B cell (primary cell): ENCODE measurements around the gene PARD3. TPM values are rescaled to one million over a fixed set of nuclear protein-coding genes. Genes with fewer than 3 reads are reported as not detected.

ENCODE experiments used
- ATAC-seq: fragments of 200-7000 bp; cut with Tn5 transposase; one replicate; pipeline ENCODE4 v1.10.0; 2021; ENCODE audit warnings: low read depth, mild to moderate bottlenecking, moderate number of reproducible peaks, moderate library complexity
- CTCF ChIA-PET: fragments of 350-600 bp; sonication (Branson Sonifier 250); formaldehyde crosslinking; loops from one replicate; lab custom pipeline; 2021; ENCODE audit warnings: antibody characterized with exemption, inconsistent platforms; lab: Charles Lee
- POLR2A ChIA-PET: fragments of 350-600 bp; sonication (Branson Sonifier 250); formaldehyde crosslinking; loops from one replicate; lab custom pipeline; 2021; ENCODE audit warnings: antibody characterized with exemption; lab: Charles Lee
- DNase-seq: peaks from one replicate; pipeline ENCODE4 v3.0.0; 2013
- H2AFZ ChIP-seq: 2 replicates; pipeline ENCODE4 v1.6.1; 2012; ENCODE audit warnings: mild to moderate bottlenecking, low read depth, low read length; ENCODE audit not compliant: insufficient read depth, poor library complexity, severe bottlenecking
- H3K27ac ChIP-seq, 2 donors: 1 replicate in 1 of 2; 2 replicates in 1 of 2; pipeline ENCODE4 v1.5.1; 2012 to 2013; ENCODE audit warnings: low read length in 2 of 2, mild to moderate bottlenecking in 2 of 2, moderate library complexity in 1 of 2
- H3K27me3 ChIP-seq, 4 experiments: fragments of 200-600 bp in 1 of 4; sonication (generic) in 1 of 4; replicated peaks in 1 of 4; 1 replicate in 2 of 4; 2 replicates in 2 of 4; pipeline versions ENCODE4 v1.6.1 to v1.7.0; 2013 to 2016; ENCODE audit warnings: low read length in 3 of 4, mild to moderate bottlenecking in 2 of 4, mixed read lengths in 1 of 4, moderate library complexity in 1 of 4; ENCODE audit not compliant: insufficient read depth in 4 of 4, control insufficient read depth in 3 of 4; ENCODE audit errors: control extremely low read depth in 1 of 4
- H3K36me3 ChIP-seq, 2 experiments: replicated peaks in 1 of 2; 1 replicate in 1 of 2; 2 replicates in 1 of 2; pipeline versions ENCODE4 v1.6.1 to v1.7.1; 2013; ENCODE audit warnings: low read length in 1 of 2; ENCODE audit not compliant: insufficient read depth in 2 of 2, control insufficient read depth in 1 of 2; ENCODE audit errors: control extremely low read depth in 1 of 2, extremely low read depth in 1 of 2
- H3K4me1 ChIP-seq, 2 donors: fragments of 200-600 bp in 1 of 2; sonication (generic) in 1 of 2; 1 replicate in 1 of 2; 2 replicates in 1 of 2; pipeline versions ENCODE4 v1.5.1 to v1.6.1; 2013 to 2017; ENCODE audit warnings: low read length in 2 of 2; ENCODE audit not compliant: control insufficient read depth in 2 of 2, insufficient read depth in 2 of 2
- H3K4me2 ChIP-seq: replicated peaks from 2 replicates; pipeline ENCODE3; 2012; ENCODE audit warnings: mild to moderate bottlenecking, low read depth, low read length; ENCODE audit not compliant: poor library complexity, severe bottlenecking
- H3K4me3 ChIP-seq, 5 experiments: fragments of 200-600 bp in 1 of 5; sonication (generic) in 1 of 5; 1 replicate in 3 of 5; 2 replicates in 2 of 5; pipeline versions ENCODE4 v1.5.1 to v1.7.0; 2011 to 2016; ENCODE audit warnings: low read length in 4 of 5, mild to moderate bottlenecking in 4 of 5, low read depth in 2 of 5, control low read depth in 1 of 5, moderate library complexity in 1 of 5; ENCODE audit not compliant: insufficient read depth in 1 of 5; ENCODE audit errors: control extremely low read depth in 1 of 5, extremely low read depth in 1 of 5
- H3K79me2 ChIP-seq: fragments of 200-600 bp; sonication (generic); one replicate; pipeline ENCODE4 v1.6.0; 2016; ENCODE audit warnings: low read length; ENCODE audit not compliant: control insufficient read depth, insufficient read depth
- H3K9ac ChIP-seq: fragments of 200-600 bp; sonication (generic); 2 replicates; pipeline ENCODE4 v1.6.1; 2017; ENCODE audit warnings: mild to moderate bottlenecking, low read length, moderate library complexity
- H3K9me3 ChIP-seq, 3 donors: one replicate each; pipeline versions ENCODE4 v1.6.1 to v1.7.1; 2013; ENCODE audit warnings: low read length in 2 of 3; ENCODE audit not compliant: control insufficient read depth in 2 of 3, insufficient read depth in 1 of 3; ENCODE audit errors: control extremely low read depth in 1 of 3
- H4K20me1 ChIP-seq: 2 replicates; pipeline ENCODE4 v1.6.0; 2012; ENCODE audit warnings: mild to moderate bottlenecking, low read length; ENCODE audit not compliant: insufficient read depth, control insufficient read depth, poor library complexity, severe bottlenecking
- H3K27ac Mint-ChIP-seq: one replicate; pipeline ENCODE4 v1.8.0; 2021; ENCODE audit warnings: mixed read lengths
- H3K27me3 Mint-ChIP-seq: one replicate; pipeline ENCODE4 v1.8.0; 2021; ENCODE audit warnings: mixed read lengths
- H3K4me1 Mint-ChIP-seq: one replicate; pipeline ENCODE4 v1.8.0; 2021; ENCODE audit warnings: mixed read lengths
- H3K4me3 Mint-ChIP-seq: one replicate; pipeline ENCODE4 v1.8.0; 2021; ENCODE audit warnings: mixed read lengths
- H3K9me3 Mint-ChIP-seq: one replicate; pipeline ENCODE4 v1.8.0; 2022; ENCODE audit warnings: mixed read lengths; ENCODE audit not compliant: insufficient read depth
- EZH2 ChIP-seq: IDR thresholded peaks from 2 replicates; pipeline ENCODE4 v1.6.1; 2012; ENCODE audit warnings: borderline replicate concordance, low read depth, mild to moderate bottlenecking, moderate library complexity, low read length; ENCODE audit not compliant: insufficient read depth, poor library complexity, severe bottlenecking
- WGBS: methylation state at CpG from one replicate; pipeline ENCODE4 v1.1.5; 2013; ENCODE audit warnings: missing lambda C conversion rate; ENCODE audit not compliant: insufficient coverage; 5-methylcytosine and 5-hydroxymethylcytosine counted together
- intact Hi-C: fragments of 100-400 bp; cut with micrococcal nuclease; formaldehyde crosslinking; loops from one replicate; pipeline ENCODE4 v1.10.0; 2022
- polyA plus RNA-seq: library from polyadenylated mRNA; depleted of rRNA; stranded (reverse); fragments of >200 nt; gene quantifications from 2 replicates; pipeline ENCODE4 v1.2.3, GENCODE V29; 2012
- total RNA-seq, 2 donors: library from RNA; stranded (reverse); fragments of 120-200 nt in 1 of 2; gene quantifications; 1 replicate in 1 of 2; 2 replicates in 1 of 2; pipeline versions ENCODE4 v1.2.3 to v1.2.4, GENCODE V29; 2013 to 2022
- TF ChIP-seq, protein P1 (sequence below): fragments of 200-600 bp; IDR thresholded peaks from one replicate; pipeline ENCODE4 v1.8.0; 2022; ENCODE audit warnings: antibody characterized with exemption, mild to moderate bottlenecking

The PARD3 gene
- total and polyA plus RNA-seq, 2 donors (not counting 1 experiment from before 2014, with no cell fraction given): not detected

GRCh38 chr10:34291466-34292193 lies 523.5 kb downstream of the PARD3 start:
- H3K36me3 ChIP-seq: no peaks in the 10 kb centered on the region
- no peak overlapping the region for H2AFZ ChIP-seq
- TF ChIP-seq EZH2: no peak
- TF ChIP-seq, protein P1, sequence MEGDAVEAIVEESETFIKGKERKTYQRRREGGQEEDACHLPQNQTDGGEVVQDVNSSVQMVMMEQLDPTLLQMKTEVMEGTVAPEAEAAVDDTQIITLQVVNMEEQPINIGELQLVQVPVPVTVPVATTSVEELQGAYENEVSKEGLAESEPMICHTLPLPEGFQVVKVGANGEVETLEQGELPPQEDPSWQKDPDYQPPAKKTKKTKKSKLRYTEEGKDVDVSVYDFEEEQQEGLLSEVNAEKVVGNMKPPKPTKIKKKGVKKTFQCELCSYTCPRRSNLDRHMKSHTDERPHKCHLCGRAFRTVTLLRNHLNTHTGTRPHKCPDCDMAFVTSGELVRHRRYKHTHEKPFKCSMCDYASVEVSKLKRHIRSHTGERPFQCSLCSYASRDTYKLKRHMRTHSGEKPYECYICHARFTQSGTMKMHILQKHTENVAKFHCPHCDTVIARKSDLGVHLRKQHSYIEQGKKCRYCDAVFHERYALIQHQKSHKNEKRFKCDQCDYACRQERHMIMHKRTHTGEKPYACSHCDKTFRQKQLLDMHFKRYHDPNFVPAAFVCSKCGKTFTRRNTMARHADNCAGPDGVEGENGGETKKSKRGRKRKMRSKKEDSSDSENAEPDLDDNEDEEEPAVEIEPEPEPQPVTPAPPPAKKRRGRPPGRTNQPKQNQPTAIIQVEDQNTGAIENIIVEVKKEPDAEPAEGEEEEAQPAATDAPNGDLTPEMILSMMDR: no peak
- H4K20me1 ChIP-seq: no peaks in the 10 kb centered on the region
- H3K9me3 Mint-ChIP-seq: no peaks in the 10 kb centered on the region
- no peaks in the 10 kb centered on the region for H3K4me1 Mint-ChIP-seq
- H3K4me3 ChIP-seq: no peak overlapping the region
- CTCF ChIA-PET: no interaction called here
- POLR2A ChIA-PET: no interaction called here
- DNase-seq (no peak), ATAC-seq (no peak)
- H3K27me3 ChIP-seq: no peaks in the 10 kb centered on the region
- no peaks in the 10 kb centered on the region for H3K9me3 ChIP-seq
- H3K4me1 ChIP-seq: no peaks in the 10 kb centered on the region
- intact Hi-C loops: no loop called here
- no peak overlapping the region for H3K4me2 ChIP-seq
- H3K79me2 ChIP-seq: no peaks in the 10 kb centered on the region
- no peak overlapping the region for H3K27ac Mint-ChIP-seq
- no peak overlapping the region for H3K27ac ChIP-seq
- no peak overlapping the region for H3K4me3 Mint-ChIP-seq
- no peaks in the 10 kb centered on the region for H3K27me3 Mint-ChIP-seq
- no peak overlapping the region for H3K9ac ChIP-seq
- 83% methylated on average over 5 of the region's 6 CpGs for WGBS

- no peak for ATAC-seq
- no peak overlapping the region for H3K4me2 ChIP-seq
- no peak for DNase-seq
- no peaks in the 10 kb centered on the region for H3K4me1 ChIP-seq
- H3K4me3 Mint-ChIP-seq: no peak overlapping the region
- H3K9ac ChIP-seq: no peak overlapping the region
- no peak overlapping the region for H3K4me3 ChIP-seq
- intact Hi-C loops: no loop called here
- ChIA-PET CTCF (no interaction called here), POLR2A (no interaction called here)
- no peaks in the 10 kb centered on the region for H3K27me3 ChIP-seq
- no peak overlapping the region for H3K27ac Mint-ChIP-seq
- H3K36me3 ChIP-seq: no peaks in the 10 kb centered on the region
- H3K79me2 ChIP-seq: no peaks in the 10 kb centered on the region
- 100% methylated on average over 1 of the region's 2 CpGs for WGBS
- H3K4me1 Mint-ChIP-seq: no peaks in the 10 kb centered on the region
- no peaks in the 10 kb centered on the region for H4K20me1 ChIP-seq
- H3K9me3 Mint-ChIP-seq: no peaks in the 10 kb centered on the region
- TF ChIP-seq, protein P1: no peak
- TF ChIP-seq EZH2: no peak
- no peak overlapping the region for H2AFZ ChIP-seq
- no peaks in the 10 kb centered on the region for H3K9me3 ChIP-seq
- no peak overlapping the region for H3K27ac ChIP-seq
- H3K27me3 Mint-ChIP-seq: no peaks in the 10 kb centered on the region
Observed at GRCh38 chr10:34290412-34291081, 524.5 kb downstream of the PARD3 start.
